Left ventricle myocardium inferior (tissue), 1 donor: Measurements from ENCODE around the gene GMPR2. TPM values are rescaled to one million over a fixed set of nuclear protein-coding genes. Genes with fewer than 3 reads are reported as not detected.

Experiments used
- DNase-seq: peaks from one replicate; pipeline ENCODE4 v3.0.0-alpha.2; 2020
- H3K27ac ChIP-seq: fragments of 200-600 bp; replicated peaks from 2 replicates; pipeline ENCODE4 v1.8.0; 2021
- H3K27me3 ChIP-seq: fragments of 200-600 bp; 2 replicates; pipeline ENCODE4 v1.8.0; 2021; ENCODE audit warnings: low read depth
- H3K36me3 ChIP-seq: fragments of 200-600 bp; 2 replicates; pipeline ENCODE4 v1.8.0; 2021
- H3K4me1 ChIP-seq: fragments of 200-600 bp; 2 replicates; pipeline ENCODE4 v1.8.0; 2021
- H3K4me3 ChIP-seq: fragments of 200-600 bp; 2 replicates; pipeline ENCODE4 v1.8.0; 2021; ENCODE audit warnings: mild to moderate bottlenecking, moderate library complexity
- H3K9me3 ChIP-seq: fragments of 200-600 bp; replicated peaks from 2 replicates; pipeline ENCODE4 v1.8.0; 2021
- intact Hi-C: fragments of 100-400 bp; cut with micrococcal nuclease; formaldehyde crosslinking; loops from one replicate; pipeline ENCODE4 v1.11.0; 2022
- total RNA-seq: library from RNA; stranded (reverse); fragmentation: NEBNext Ultra II Directional; extraction: Animal tissue kit (Norgen Biotek cat#: 25700); gene quantifications from one replicate; pipeline ENCODE4 v1.2.1, GENCODE V29; 2021
- TF ChIP-seq, protein P1 (sequence below): fragments of 200-600 bp; IDR thresholded peaks from 2 replicates; pipeline ENCODE4 v1.8.0; 2021; ENCODE audit warnings: antibody characterized with exemption, mild to moderate bottlenecking, borderline replicate concordance
- donor health status: DM: no; HTN: yes; CAD: no; lungs with severe emphysema.

GMPR2 gene
- total RNA-seq, 1 donor from 2014 or later = 29.7 TPM

GRCh38 chr14:24258119-24258518, 25.4 kb downstream of the GMPR2 start:
- TF ChIP-seq, protein P1, sequence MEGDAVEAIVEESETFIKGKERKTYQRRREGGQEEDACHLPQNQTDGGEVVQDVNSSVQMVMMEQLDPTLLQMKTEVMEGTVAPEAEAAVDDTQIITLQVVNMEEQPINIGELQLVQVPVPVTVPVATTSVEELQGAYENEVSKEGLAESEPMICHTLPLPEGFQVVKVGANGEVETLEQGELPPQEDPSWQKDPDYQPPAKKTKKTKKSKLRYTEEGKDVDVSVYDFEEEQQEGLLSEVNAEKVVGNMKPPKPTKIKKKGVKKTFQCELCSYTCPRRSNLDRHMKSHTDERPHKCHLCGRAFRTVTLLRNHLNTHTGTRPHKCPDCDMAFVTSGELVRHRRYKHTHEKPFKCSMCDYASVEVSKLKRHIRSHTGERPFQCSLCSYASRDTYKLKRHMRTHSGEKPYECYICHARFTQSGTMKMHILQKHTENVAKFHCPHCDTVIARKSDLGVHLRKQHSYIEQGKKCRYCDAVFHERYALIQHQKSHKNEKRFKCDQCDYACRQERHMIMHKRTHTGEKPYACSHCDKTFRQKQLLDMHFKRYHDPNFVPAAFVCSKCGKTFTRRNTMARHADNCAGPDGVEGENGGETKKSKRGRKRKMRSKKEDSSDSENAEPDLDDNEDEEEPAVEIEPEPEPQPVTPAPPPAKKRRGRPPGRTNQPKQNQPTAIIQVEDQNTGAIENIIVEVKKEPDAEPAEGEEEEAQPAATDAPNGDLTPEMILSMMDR = no peak
- Histone ChIP-seq H3K27me3 (no peaks in the 10 kb centered on the region), H3K4me3 (no peak overlapping the region), H3K27ac (no peak overlapping the region), H3K9me3 (no peaks in the 10 kb centered on the region), H3K4me1 (no peaks in the 10 kb centered on the region), H3K36me3 (peaks cover 3% of the 10 kb centered on the region)
- no peak for DNase-seq
- intact Hi-C loops = no loop called here

- TF ChIP-seq, protein P1 = no peak
- Histone ChIP-seq H3K27me3 (no peaks in the 10 kb centered on the region), H3K36me3 (no peaks in the 10 kb centered on the region), H3K4me1 (no peaks in the 10 kb centered on the region), H3K9me3 (no peaks in the 10 kb centered on the region), H3K27ac (no peak overlapping the region), H3K4me3 (no peak overlapping the region)
- intact Hi-C loops = no loop called here
- no peak for DNase-seq
These were observed 26.0 kb downstream of the GMPR2 start for GRCh38 chr14:24258548-24259265.

DNA sequence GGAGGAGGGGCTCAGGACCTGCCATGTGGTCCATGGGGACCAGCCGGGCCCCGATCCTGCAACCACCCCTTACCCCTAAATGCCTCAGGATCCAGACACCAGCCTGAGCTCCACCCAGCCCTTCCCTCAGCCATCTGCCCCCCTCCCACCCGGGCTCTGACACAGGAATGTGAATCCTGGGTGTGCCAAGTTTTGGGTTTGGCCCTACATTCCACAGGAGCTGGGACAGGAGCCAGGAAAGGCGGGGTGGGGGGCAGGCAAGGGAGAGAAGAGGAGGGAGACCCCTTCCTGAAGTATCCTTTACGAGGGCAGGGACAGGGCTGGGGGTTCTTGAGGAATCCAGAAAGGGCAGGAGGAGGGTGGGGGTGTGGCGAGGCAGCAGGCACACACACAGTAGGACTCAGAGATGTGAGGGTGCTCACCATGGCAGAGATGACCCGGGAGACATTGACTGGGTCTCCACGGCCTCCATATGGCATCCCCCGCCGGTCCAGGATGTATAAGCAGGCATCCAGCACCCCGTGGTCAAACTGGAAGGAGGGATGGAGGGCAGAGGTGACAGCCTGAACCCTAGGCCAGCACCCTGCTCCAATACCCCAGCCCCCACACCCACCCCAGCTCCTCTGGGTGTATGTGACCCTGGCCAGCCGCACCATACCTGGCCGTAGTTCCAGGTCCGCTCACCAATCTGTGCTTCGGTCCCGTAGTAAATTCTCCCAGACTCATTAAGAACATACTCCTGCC, 26.7 kb downstream of the GMPR2 start:
- Histone ChIP-seq H3K27ac (no peak overlapping the region), H3K36me3 (no peaks in the 10 kb centered on the region), H3K4me3 (no peak overlapping the region), H3K27me3 (no peaks in the 10 kb centered on the region), H3K4me1 (no peaks in the 10 kb centered on the region), H3K9me3 (no peaks in the 10 kb centered on the region)
- no peak for DNase-seq
- intact Hi-C loops = no loop called here
- TF ChIP-seq, protein P1 = no peak

DNA sequence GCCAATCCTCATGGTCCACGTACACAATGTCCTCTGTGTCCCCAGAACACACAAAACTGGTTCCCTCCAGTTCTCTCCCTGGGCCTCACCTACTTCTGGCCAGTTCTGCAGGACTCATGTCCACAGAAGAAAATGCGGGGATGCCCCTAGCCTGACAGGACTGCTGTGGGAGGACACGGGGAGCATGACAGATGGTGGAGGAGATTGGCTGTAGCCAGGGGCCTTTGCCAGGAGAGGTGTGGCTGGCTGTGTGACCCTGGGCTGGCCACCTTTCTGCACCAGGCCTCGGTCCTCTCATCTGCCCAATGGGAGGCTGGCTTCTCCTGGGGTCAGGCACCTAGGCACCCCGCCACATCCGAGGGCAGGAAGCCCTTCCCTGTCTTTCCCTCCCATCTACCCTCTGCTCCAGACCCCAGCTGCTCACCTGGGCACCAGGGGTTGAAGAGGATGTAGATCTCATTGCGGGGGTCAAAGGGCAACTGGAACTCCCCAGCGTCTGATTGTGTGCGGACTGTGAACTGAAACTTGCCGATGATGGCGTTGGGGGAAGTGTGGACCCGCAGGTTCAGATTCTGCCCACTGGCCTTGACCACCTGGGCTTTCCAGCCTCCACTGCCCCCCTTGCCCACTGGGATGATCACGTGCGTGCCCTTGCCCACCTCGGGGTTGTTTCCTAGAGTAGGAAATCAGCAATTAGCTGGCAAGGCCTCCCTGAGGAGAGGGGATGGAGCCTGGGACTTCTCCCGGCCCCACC, 27.5 kb downstream of the GMPR2 start:
- intact Hi-C loops = no loop called here
- H3K36me3 ChIP-seq = no peaks in the 10 kb centered on the region
- H3K4me1 ChIP-seq = no peaks in the 10 kb centered on the region
- H3K4me3 ChIP-seq = no peak overlapping the region
- DNase-seq = no peak
- H3K27ac ChIP-seq = no peak overlapping the region
- TF ChIP-seq, protein P1 = no peak
- no peaks in the 10 kb centered on the region for H3K27me3 ChIP-seq
- H3K9me3 ChIP-seq = no peaks in the 10 kb centered on the region

DNA sequence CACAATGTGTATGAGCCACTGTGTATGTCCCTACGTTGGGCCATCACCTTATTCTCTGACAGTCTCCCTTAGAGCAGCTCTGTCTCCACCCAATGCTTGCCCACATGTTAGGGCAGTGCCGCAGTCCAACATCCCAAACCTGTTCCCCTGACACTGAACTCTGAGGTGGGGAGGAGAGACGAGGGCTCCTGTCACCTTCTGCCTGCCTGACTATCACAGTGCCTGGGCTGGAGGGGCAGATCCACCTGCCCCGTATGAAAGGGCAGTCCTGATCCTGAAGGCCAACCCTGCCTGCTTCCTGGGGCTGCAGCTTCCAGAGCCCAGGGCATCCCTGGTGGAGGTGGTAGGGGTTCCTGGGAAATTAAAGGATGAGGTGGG, 28.0 kb downstream of the GMPR2 start:
- Histone ChIP-seq H3K27ac (no peak overlapping the region), H3K9me3 (no peaks in the 10 kb centered on the region), H3K36me3 (peaks cover 4% of the 10 kb centered on the region), H3K4me3 (no peak overlapping the region), H3K4me1 (no peaks in the 10 kb centered on the region), H3K27me3 (no peaks in the 10 kb centered on the region)
- intact Hi-C loops = no loop called here
- no peak for DNase-seq
- TF ChIP-seq, protein P1 = no peak
